ENCODE measurements around the gene PLXNA3. TPM values are rescaled to one million over a fixed set of nuclear protein-coding genes. Genes with fewer than 3 reads are reported as not detected.

The PLXNA3 gene
- total RNA-seq, 1 donor from 2014 or later: 6.3 TPM

- DNase-seq (ENCODE audit: low read depth in 2 of 2): no peak
Observed at GRCh38 chrX:154458954-154459778, 1.1 kb downstream of the PLXNA3 start.

GRCh38 chrX:154459832-154460231, 1.8 kb downstream of the PLXNA3 start:
- no peak for DNase-seq (ENCODE audit: low read depth in 2 of 2)

GRCh38 chrX:154460326-154460725, 2.2 kb downstream of the PLXNA3 start:
- DNase-seq (ENCODE audit: low read depth in 2 of 2): no peak

GRCh38 chrX:154462396-154462795, 4.3 kb downstream of the PLXNA3 start:
- DNase-seq (ENCODE audit: low read depth in 2 of 2): no peak

GRCh38 chrX:154463611-154464220, 5.6 kb downstream of the PLXNA3 start:
- DNase-seq (ENCODE audit: low read depth in 2 of 2): no peak

GRCh38 chrX:154464806-154465365, 6.8 kb downstream of the PLXNA3 start:
- no peak for DNase-seq (ENCODE audit: low read depth in 2 of 2)

- DNase-seq (ENCODE audit: low read depth in 2 of 2): no peak
Observed at GRCh38 chrX:154465601-154466000, 7.5 kb downstream of the PLXNA3 start.

- DNase-seq (ENCODE audit: low read depth in 2 of 2): no peak
Observed at GRCh38 chrX:154466036-154466435, 8.0 kb downstream of the PLXNA3 start.

GRCh38 chrX:154466907-154467306, 8.8 kb downstream of the PLXNA3 start:
- no peak for DNase-seq (ENCODE audit: low read depth in 2 of 2)

- DNase-seq (ENCODE audit: low read depth in 2 of 2): no peak
Observed at GRCh38 chrX:154467556-154467955, 9.5 kb downstream of the PLXNA3 start.

- DNase-seq (ENCODE audit: low read depth in 2 of 2): no peak
Observed at GRCh38 chrX:154468217-154468616, 10.1 kb downstream of the PLXNA3 start.

GRCh38 chrX:154469114-154469513, 11.0 kb downstream of the PLXNA3 start:
- no peak for DNase-seq (ENCODE audit: low read depth in 2 of 2)

- DNase-seq (ENCODE audit: low read depth in 2 of 2): no peak
Observed at GRCh38 chrX:154469880-154470279, 11.8 kb downstream of the PLXNA3 start.

GRCh38 chrX:154470434-154470833, 12.4 kb downstream of the PLXNA3 start:
- DNase-seq (ENCODE audit: low read depth in 2 of 2): no peak

GRCh38 chrX:154470914-154471568, 13.0 kb downstream of the PLXNA3 start:
- no peak for DNase-seq (ENCODE audit: low read depth in 2 of 2)

- DNase-seq (ENCODE audit: low read depth in 2 of 2): no peak
Observed at GRCh38 chrX:154471839-154472684, 14.0 kb downstream of the PLXNA3 start.

- DNase-seq (ENCODE audit: low read depth in 2 of 2): no peak
Observed at GRCh38 chrX:154472685-154473632, 14.9 kb downstream of the PLXNA3 start.

- DNase-seq (ENCODE audit: low read depth in 2 of 2): no peak
Observed at GRCh38 chrX:154473683-154474082, 15.6 kb downstream of the PLXNA3 start.

- DNase-seq (ENCODE audit: low read depth in 2 of 2): no peak
Observed at GRCh38 chrX:154476821-154477220, 18.7 kb downstream of the PLXNA3 start.

GRCh38 chrX:154477891-154478477, 19.9 kb downstream of the PLXNA3 start:
- DNase-seq (ENCODE audit: low read depth in 2 of 2): no peak
